Spleen (tissue), 11 donors: ENCODE measurements around the gene GABBR2. TPM values are rescaled to one million over a fixed set of nuclear protein-coding genes. Genes with fewer than 3 reads are reported as not detected.

Experiments
- DNase-seq: peaks from one replicate; pipeline ENCODE4 v3.0.0-alpha.2; 2020
- H3K27ac ChIP-seq, 8 donors: fragments of 200-600 bp; sonication (generic) in 7 of 8; 1 replicate in 4 of 8; 2 replicates in 4 of 8; pipeline versions ENCODE4 v1.5.0 to v1.8.0; 2016 to 2021; ENCODE audit warnings: inconsistent platforms in 4 of 8, mild to moderate bottlenecking in 4 of 8, moderate library complexity in 1 of 8
- H3K27me3 ChIP-seq, 7 donors: fragments of 200-600 bp; sonication (generic) in 6 of 7; replicated peaks in 1 of 7; 1 replicate in 4 of 7; 2 replicates in 3 of 7; pipeline versions ENCODE4 v1.5.0 to v1.8.0; 2016 to 2021; ENCODE audit warnings: inconsistent platforms in 3 of 7, mild to moderate bottlenecking in 1 of 7
- H3K36me3 ChIP-seq, 6 donors: fragments of 200-600 bp; sonication (generic) in 5 of 6; 1 replicate in 4 of 6; 2 replicates in 2 of 6; pipeline versions ENCODE4 v1.5.0 to v1.8.0; 2016 to 2021; ENCODE audit warnings: inconsistent platforms in 2 of 6
- H3K4me1 ChIP-seq, 6 donors: fragments of 200-600 bp; sonication (generic) in 5 of 6; 1 replicate in 3 of 6; 2 replicates in 3 of 6; pipeline versions ENCODE4 v1.5.0 to v1.8.0; 2016 to 2021; ENCODE audit warnings: inconsistent platforms in 3 of 6
- H3K4me3 ChIP-seq, 8 donors: fragments of 200-600 bp; sonication (generic) in 7 of 8; 1 replicate in 4 of 8; 2 replicates in 4 of 8; pipeline versions ENCODE4 v1.5.0 to v1.8.0; 2016 to 2021; ENCODE audit warnings: inconsistent platforms in 4 of 8, mild to moderate bottlenecking in 4 of 8, moderate library complexity in 2 of 8
- H3K9me3 ChIP-seq, 8 donors: fragments of 200-600 bp; sonication (generic) in 7 of 8; 1 replicate in 4 of 8; 2 replicates in 4 of 8; pipeline versions ENCODE4 v1.5.0 to v1.8.0; 2016 to 2021; ENCODE audit warnings: inconsistent platforms in 4 of 8
- CTCF ChIP-seq, 11 experiments: fragments of 200-600 bp in 7 of 11; fragments of 450-650 bp in 4 of 11; sonication (generic) in 4 of 11; IDR thresholded peaks in 8 of 11; conservative IDR thresholded peaks in 3 of 11; 1 replicate in 7 of 11; 2 replicates in 4 of 11; pipeline versions ENCODE4 v1.4.0 to v1.8.0; 2016 to 2021; ENCODE audit warnings: antibody characterized with exemption in 11 of 11, inconsistent platforms in 4 of 11, mild to moderate bottlenecking in 1 of 11
- POLR2A ChIP-seq, 3 donors: fragments of 450-650 bp; IDR thresholded peaks; one replicate each; pipeline ENCODE4 v1.5.1; 2017; ENCODE audit warnings: antibody characterized with exemption in 3 of 3, mild to moderate bottlenecking in 1 of 3
- POLR2AphosphoS5 ChIP-seq, 3 donors: sonication (generic); formaldehyde crosslinking; IDR thresholded peaks; one replicate each; pipeline ENCODE4 v1.5.1; 2017; ENCODE audit warnings: antibody characterized with exemption in 3 of 3
- WGBS, 5 donors: extraction: QIAGEN DNeasy Blood & Tissue Kit in 3 of 5; methylation state at CpG; one replicate each; pipeline versions ENCODE4 v1.1.5 to v1.1.7; 2013 to 2018; 5-methylcytosine and 5-hydroxymethylcytosine counted together
- intact Hi-C: fragments of 100-400 bp; cut with DNase I; formaldehyde crosslinking; loops from one replicate; pipeline ENCODE4 v1.15.0; 2023; ENCODE audit warnings: low total_unique reads
- polyA plus RNA-seq, 3 donors: library from polyadenylated mRNA; stranded (reverse); fragments of 200-250 nt; gene quantifications; one replicate each; pipeline ENCODE4 v1.2.1, GENCODE V29; 2013
- total RNA-seq, 7 donors: library from RNA; depleted of rRNA in 3 of 7; stranded (reverse); fragments of >200 nt in 3 of 7; fragmentation: NEBNext Ultra II Directional in 4 of 7; extraction: Animal tissue kit (Norgen Biotek cat#: 25700) in 4 of 7; gene quantifications; one replicate each; pipeline versions ENCODE4 v1.1.0 to v1.2.1, GENCODE V29; 2016 to 2021
- donor health status: healthy with polysubstance abuse.
- donor health status: DM: no; HTN: no; CAD: no; lungs with moderate emphysema.
- donor health status: DM: no; HTN: no; CAD: no.
- donor health status: Bipolar disorder and iron deficiency.
- donor health status: healthy.
- donor health status: DM: no; HTN: no; CAD: no.
- donor health status: DM: yes; HTN: yes; CAD: no.

Gene GABBR2
- total and polyA plus RNA-seq, 10 donors = 0.03 to 0.32 (median 0.07) TPM; not detected in 7

GRCh38 chr9:98565152-98566135, 143.3 kb downstream of the GABBR2 start:
- Histone ChIP-seq H3K4me3 (no peak overlapping the region), H3K36me3 (no peaks in the 10 kb centered on the region), H3K9me3 (no peaks in the 10 kb centered on the region), H3K27ac (no peak overlapping the region), H3K4me1 (no peaks in the 10 kb centered on the region), H3K27me3 (peaks cover 0 to 10% (median 0%) of the 10 kb centered on the region in 7 donors)
- intact Hi-C loops = no loop called here
- WGBS, 5 donors = 89 to 93% (median 90%) methylated on average over 10 to 15 of the region's 15 CpGs
- no peak for DNase-seq
- TF ChIP-seq POLR2AphosphoS5 (IDR thresholded peaks at IDR 0.05) (no peak), POLR2A (IDR thresholded peaks at IDR 0.05) (no peak), CTCF (IDR thresholded peaks at IDR 0.05 in 8 of 11, conservative IDR thresholded peaks at IDR 0.05 in 3 of 11) (no peak)

GRCh38 chr9:98564714-98565113, 144.0 kb downstream of the GABBR2 start:
- intact Hi-C loops = no loop called here
- TF ChIP-seq POLR2A (IDR thresholded peaks at IDR 0.05) (no peak), POLR2AphosphoS5 (IDR thresholded peaks at IDR 0.05) (no peak), CTCF (IDR thresholded peaks at IDR 0.05 in 8 of 11, conservative IDR thresholded peaks at IDR 0.05 in 3 of 11) (no peak)
- 80 to 96% (median 88%) methylated on average over 4 of the region's 4 CpGs for WGBS, 5 donors
- DNase-seq = no peak
- no peaks in the 10 kb centered on the region for H3K9me3 ChIP-seq
- H3K36me3 ChIP-seq = no peaks in the 10 kb centered on the region
- no peaks in the 10 kb centered on the region for H3K4me1 ChIP-seq
- H3K27me3 ChIP-seq = peaks cover 0 to 10% (median 0%) of the 10 kb centered on the region in 7 donors
- H3K27ac ChIP-seq = no peak overlapping the region
- H3K4me3 ChIP-seq = no peak overlapping the region

GRCh38 chr9:98563988-98564387, 144.7 kb downstream of the GABBR2 start:
- Histone ChIP-seq H3K9me3 (no peaks in the 10 kb centered on the region), H3K4me1 (no peaks in the 10 kb centered on the region), H3K4me3 (no peak overlapping the region), H3K27ac (no peak overlapping the region), H3K27me3 (peaks cover 0 to 10% (median 0%) of the 10 kb centered on the region in 7 donors), H3K36me3 (no peaks in the 10 kb centered on the region)
- intact Hi-C loops = no loop called here
- no peak for DNase-seq
- no peak for TF ChIP-seq POLR2AphosphoS5 (IDR thresholded peaks at IDR 0.05)
- 73 to 89% (median 86%) methylated on average over 6 of the region's 6 CpGs for WGBS, 5 donors

GRCh38 chr9:98563212-98563907, 145.4 kb downstream of the GABBR2 start:
- TF ChIP-seq POLR2AphosphoS5 (IDR thresholded peaks at IDR 0.05) = no peak
- no peak for TF ChIP-seq CTCF (IDR thresholded peaks at IDR 0.05 in 8 of 11, conservative IDR thresholded peaks at IDR 0.05 in 3 of 11)
- TF ChIP-seq POLR2A (IDR thresholded peaks at IDR 0.05) = no peak
- H3K36me3 ChIP-seq = no peaks in the 10 kb centered on the region
- intact Hi-C loops = no loop called here
- 71 to 84% (median 78%) methylated on average over 14 of the region's 14 CpGs for WGBS, 5 donors
- H3K27ac ChIP-seq = no peak overlapping the region
- H3K4me1 ChIP-seq = no peaks in the 10 kb centered on the region
- H3K27me3 ChIP-seq = peaks cover 0 to 8% (median 0%) of the 10 kb centered on the region in 7 donors
- no peaks in the 10 kb centered on the region for H3K9me3 ChIP-seq
- DNase-seq = no peak
- no peak overlapping the region for H3K4me3 ChIP-seq
